ENCODE measurements around the gene SMIM8.

The SMIM8 gene

GRCh38 chr6:87366072-87366827 lies 43.9 kb downstream of the SMIM8 start:
- TF ChIP-seq EZH2 (IDR thresholded peaks at IDR 0.05; ENCODE audit: borderline replicate concordance, low read depth, low read length, severe bottlenecking) (no peak), CTCF (IDR thresholded peaks at IDR 0.05; ENCODE audit: borderline replicate concordance, extremely low read depth, low read length, poor library complexity, severe bottlenecking) (no peak)
- no peaks in the 10 kb centered on the region for H3K27me3 ChIP-seq (ENCODE audit: insufficient read depth, low read length, poor library complexity)
- no peak overlapping the region for H2AFZ ChIP-seq (ENCODE audit: low read depth, low read length)
- no peak overlapping the region for H3K4me3 ChIP-seq (ENCODE audit: low read depth in 1 of 2, low read length in 2 of 2)
- no peak overlapping the region for H3K4me2 ChIP-seq (ENCODE audit: insufficient read depth, low read length)
- H3K27ac ChIP-seq (ENCODE audit: low read length), result no peak overlapping the region
- ATAC-seq (ENCODE audit: insufficient read depth, low read depth), result no peak
- no peak overlapping the region for H3K9ac ChIP-seq (ENCODE audit: low read depth, low read length)
- H3K36me3 ChIP-seq (ENCODE audit: insufficient read depth, low read length), result no peaks in the 10 kb centered on the region
- no peaks in the 10 kb centered on the region for H4K20me1 ChIP-seq (ENCODE audit: insufficient read depth, low read length)
- no peaks in the 10 kb centered on the region for H3K79me2 ChIP-seq (ENCODE audit: insufficient read depth, low read length)
- no peaks in the 10 kb centered on the region for H3K4me1 ChIP-seq (ENCODE audit: insufficient read depth, low read length)
- peaks cover 8% of the 10 kb centered on the region for H3K9me3 ChIP-seq (ENCODE audit: insufficient read depth, low read length, severe bottlenecking)
- DNase-seq, result no peak

GRCh38 chr6:87366899-87367298 lies 44.5 kb downstream of the SMIM8 start:
- Histone ChIP-seq H3K4me1 (ENCODE audit: insufficient read depth, low read length) (no peaks in the 10 kb centered on the region), H3K27ac (ENCODE audit: low read length) (no peak overlapping the region), H3K9me3 (ENCODE audit: insufficient read depth, low read length, severe bottlenecking) (peaks cover 8% of the 10 kb centered on the region), H3K4me2 (ENCODE audit: insufficient read depth, low read length) (no peak overlapping the region), H3K79me2 (ENCODE audit: insufficient read depth, low read length) (no peaks in the 10 kb centered on the region), H3K27me3 (ENCODE audit: insufficient read depth, low read length, poor library complexity) (no peaks in the 10 kb centered on the region), H3K36me3 (ENCODE audit: insufficient read depth, low read length) (no peaks in the 10 kb centered on the region), H3K9ac (ENCODE audit: low read depth, low read length) (no peak overlapping the region), H3K4me3 (ENCODE audit: low read depth in 1 of 2, low read length in 2 of 2) (no peak overlapping the region), H2AFZ (ENCODE audit: low read depth, low read length) (no peak overlapping the region), H4K20me1 (ENCODE audit: insufficient read depth, low read length) (no peaks in the 10 kb centered on the region)
- ATAC-seq (ENCODE audit: insufficient read depth, low read depth), result no peak
- no peak for DNase-seq
- TF ChIP-seq EZH2 (IDR thresholded peaks at IDR 0.05; ENCODE audit: borderline replicate concordance, low read depth, low read length, severe bottlenecking), result no peak
- TF ChIP-seq CTCF (IDR thresholded peaks at IDR 0.05; ENCODE audit: borderline replicate concordance, extremely low read depth, low read length, poor library complexity, severe bottlenecking), result no peak

- no peak overlapping the region for H3K9ac ChIP-seq (ENCODE audit: low read depth, low read length)
- no peaks in the 10 kb centered on the region for H3K27me3 ChIP-seq (ENCODE audit: insufficient read depth, low read length, poor library complexity)
- ATAC-seq (ENCODE audit: insufficient read depth, low read depth) (no peak), DNase-seq (no peak)
- no peaks in the 10 kb centered on the region for H4K20me1 ChIP-seq (ENCODE audit: insufficient read depth, low read length)
- no peaks in the 10 kb centered on the region for H3K4me1 ChIP-seq (ENCODE audit: insufficient read depth, low read length)
- no peaks in the 10 kb centered on the region for H3K79me2 ChIP-seq (ENCODE audit: insufficient read depth, low read length)
- H3K4me3 ChIP-seq (ENCODE audit: low read depth in 1 of 2, low read length in 2 of 2), result no peak overlapping the region
- H3K27ac ChIP-seq (ENCODE audit: low read length), result no peak overlapping the region
- no peak overlapping the region for H2AFZ ChIP-seq (ENCODE audit: low read depth, low read length)
- H3K9me3 ChIP-seq (ENCODE audit: insufficient read depth, low read length, severe bottlenecking), result peaks cover 6% of the 10 kb centered on the region
- TF ChIP-seq EZH2 (IDR thresholded peaks at IDR 0.05; ENCODE audit: borderline replicate concordance, low read depth, low read length, severe bottlenecking), result no peak
- no peak for TF ChIP-seq CTCF (IDR thresholded peaks at IDR 0.05; ENCODE audit: borderline replicate concordance, extremely low read depth, low read length, poor library complexity, severe bottlenecking)
- H3K36me3 ChIP-seq (ENCODE audit: insufficient read depth, low read length), result no peaks in the 10 kb centered on the region
- no peak overlapping the region for H3K4me2 ChIP-seq (ENCODE audit: insufficient read depth, low read length)
Measured at GRCh38 chr6:87373377-87373776, 51.0 kb downstream of the SMIM8 start.
